HG02642 (cell line): ENCODE measurements around the gene P3H4.
A peak's percentile ranks its signal among the peaks of the same experiment; 100 is the strongest.
"Not testable (repeated sequence)": the region's sequence is repeated elsewhere in the genome, so short reads cannot be mapped to it uniquely, and the experiment has no call there.

Source experiments
- ATAC-seq: cut with Tn5 transposase; IDR thresholded peaks from one replicate; pipeline ENCODE4 v1.9.1; 2021; ENCODE audit warnings: mild to moderate bottlenecking; ENCODE audit not compliant: unreplicated experiment, poor library complexity

The P3H4 gene, protein sequence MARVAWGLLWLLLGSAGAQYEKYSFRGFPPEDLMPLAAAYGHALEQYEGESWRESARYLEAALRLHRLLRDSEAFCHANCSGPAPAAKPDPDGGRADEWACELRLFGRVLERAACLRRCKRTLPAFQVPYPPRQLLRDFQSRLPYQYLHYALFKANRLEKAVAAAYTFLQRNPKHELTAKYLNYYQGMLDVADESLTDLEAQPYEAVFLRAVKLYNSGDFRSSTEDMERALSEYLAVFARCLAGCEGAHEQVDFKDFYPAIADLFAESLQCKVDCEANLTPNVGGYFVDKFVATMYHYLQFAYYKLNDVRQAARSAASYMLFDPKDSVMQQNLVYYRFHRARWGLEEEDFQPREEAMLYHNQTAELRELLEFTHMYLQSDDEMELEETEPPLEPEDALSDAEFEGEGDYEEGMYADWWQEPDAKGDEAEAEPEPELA

DNA sequence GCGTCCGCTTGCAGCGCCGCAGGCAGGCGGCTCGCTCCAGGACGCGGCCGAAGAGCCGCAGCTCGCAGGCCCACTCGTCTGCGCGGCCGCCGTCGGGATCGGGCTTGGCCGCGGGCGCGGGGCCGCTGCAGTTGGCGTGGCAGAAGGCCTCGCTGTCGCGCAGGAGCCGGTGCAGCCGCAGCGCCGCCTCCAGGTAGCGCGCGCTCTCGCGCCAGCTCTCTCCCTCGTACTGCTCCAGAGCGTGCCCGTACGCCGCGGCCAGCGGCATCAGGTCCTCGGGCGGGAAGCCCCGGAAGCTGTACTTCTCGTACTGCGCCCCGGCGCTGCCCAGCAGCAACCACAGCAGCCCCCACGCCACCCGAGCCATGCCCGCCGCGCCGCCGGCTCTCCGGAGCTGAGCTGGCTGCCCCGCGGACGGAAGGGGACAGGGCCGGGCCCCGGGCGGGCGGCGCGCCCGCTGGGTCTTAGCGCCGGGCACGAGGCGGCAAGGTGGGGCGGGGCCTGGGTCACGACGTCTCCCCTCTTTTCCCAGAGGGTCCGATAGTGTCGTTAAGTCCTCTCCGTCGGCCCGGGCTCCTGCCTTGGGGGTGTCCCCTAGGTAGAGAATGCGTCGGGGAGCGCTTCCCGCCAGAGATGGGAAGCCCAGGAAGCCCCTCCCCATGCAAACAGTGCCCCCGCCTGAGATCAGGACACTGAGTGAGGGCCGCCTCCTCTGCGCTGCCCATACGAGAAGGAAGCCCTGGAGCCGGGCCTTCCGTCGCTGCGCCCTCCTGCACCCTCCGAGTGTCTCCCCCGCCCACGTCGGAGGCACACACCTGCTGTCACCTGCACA is at the start of gene P3H4:
P3H4 (minus strand) TSS at position 401 of the 832 bp plus-strand sequence; CDS start at position 367, 34 bp downstream.
- ATAC-seq: peak; percentile 68

DNA sequence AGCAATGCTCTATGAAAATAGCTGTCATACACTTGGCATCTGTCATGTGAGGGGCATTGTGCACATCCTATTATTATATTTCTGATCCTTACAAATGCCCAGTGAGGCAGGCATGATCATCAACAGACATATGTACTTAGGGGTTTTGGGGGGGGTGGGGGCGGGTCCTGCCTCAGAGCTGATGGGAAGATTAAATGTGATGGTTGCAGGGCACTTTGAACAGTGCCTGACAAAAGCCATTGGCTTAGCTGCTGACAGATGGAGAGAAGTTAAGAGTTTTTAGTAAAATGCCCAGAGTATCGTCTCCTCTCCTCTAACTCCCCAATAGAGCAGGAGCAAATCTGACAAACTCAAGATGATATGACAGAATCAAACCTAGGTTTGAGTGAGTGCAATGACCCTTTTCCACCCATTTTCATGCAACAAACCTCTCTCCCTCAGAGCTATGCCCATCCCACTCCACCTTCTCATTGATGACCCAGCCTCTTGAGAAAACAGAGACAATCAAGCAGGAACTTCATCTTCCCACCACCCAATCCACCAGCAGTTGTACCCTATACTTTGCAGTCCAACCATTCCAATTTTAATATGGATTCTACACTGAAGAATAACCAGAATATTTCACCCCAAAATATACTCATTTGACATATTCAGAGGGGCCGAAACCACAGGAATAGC is 48.6 kb upstream of the P3H4 start:
- ATAC-seq: no peak

DNA sequence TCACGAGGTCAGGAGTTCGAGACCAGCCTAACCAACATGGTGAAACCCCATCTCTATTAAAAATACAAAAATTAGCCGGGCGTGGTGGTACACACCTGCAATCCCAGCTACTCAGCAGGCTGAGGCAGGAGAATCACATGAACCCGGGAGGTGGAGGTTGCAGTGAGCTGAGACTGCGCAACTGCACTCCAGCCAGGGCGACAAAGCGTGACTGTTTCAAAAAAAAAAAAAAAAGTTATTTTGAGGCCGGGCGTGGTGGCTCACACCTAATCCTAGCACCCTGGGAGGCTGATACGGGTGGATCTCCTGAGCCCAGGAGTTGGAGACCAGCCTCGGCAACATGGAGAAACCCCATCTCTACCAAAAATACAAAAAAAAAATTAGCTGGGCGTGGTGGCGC is 39.6 kb upstream of the P3H4 start:
- ATAC-seq: not testable (repeated sequence)

DNA sequence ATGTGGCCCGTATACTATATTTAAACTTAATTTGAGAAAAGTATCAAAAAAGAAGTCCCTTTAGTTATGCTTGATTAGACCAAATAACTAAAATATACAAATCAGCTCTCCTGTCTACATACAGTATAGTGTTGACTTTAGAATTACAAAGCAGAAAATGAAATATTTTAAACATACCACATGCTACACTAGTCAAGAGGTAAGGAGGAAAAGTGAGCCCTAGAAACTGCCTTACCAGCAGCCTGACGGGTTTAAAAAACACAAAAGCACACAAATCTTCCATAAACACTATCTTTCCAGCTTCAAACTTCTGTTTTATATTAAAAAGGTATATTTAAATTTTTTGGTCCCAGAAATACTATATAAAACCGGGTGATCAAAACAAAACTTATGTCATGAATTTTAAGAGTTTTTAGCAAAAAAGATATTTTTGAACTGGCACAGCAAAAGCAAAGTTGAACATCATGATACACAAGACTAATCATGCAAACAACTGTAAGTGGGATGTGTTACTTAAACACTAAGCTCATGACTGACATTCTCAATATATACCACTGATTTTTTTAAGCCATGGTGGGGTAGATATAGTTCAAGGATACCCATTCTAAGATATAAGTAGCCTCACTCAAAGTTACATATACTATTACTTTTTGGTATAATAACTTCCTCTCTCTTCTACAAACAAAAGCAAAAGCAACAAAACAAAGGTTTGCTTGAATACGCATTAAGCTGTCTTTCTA is 37.7 kb upstream of the P3H4 start:
- no peak for ATAC-seq

DNA sequence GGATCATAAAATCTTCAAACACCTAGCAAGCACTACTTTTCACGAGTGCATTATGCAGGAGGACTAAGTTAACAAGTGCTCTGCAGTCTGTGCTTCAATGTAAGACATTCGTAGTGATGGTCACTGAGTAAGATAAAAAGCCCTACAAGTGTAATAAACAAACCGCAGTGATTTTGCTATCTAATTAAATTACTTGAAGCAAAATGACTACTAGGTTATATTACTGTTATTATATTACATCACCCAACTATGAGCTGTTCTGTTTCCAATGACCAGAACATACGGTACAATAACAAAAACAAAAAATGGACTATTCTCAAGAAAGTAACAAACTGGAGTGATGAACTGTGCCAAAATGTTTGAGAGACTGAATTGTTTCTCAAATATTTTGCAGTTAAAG is 37.0 kb upstream of the P3H4 start:
- no peak for ATAC-seq

DNA sequence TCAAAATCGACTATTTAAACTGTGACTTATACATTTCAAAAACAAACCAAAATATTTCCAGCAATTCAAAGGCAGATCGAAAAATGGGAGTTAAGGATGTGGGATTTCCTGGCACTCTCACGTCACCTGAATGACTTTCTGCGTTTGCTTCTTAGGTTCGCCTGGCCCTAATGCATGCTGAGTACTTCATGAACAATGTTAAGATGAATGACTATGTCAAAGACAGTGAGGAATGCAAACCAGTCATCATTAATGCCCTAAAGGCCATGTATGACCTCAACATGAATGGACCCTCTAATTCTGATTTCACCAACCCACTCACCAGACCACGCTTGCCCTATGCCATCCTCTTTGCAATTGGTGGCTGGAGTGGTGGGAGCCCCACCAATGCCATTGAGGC is 33.2 kb upstream of the P3H4 start:
- no peak for ATAC-seq

DNA sequence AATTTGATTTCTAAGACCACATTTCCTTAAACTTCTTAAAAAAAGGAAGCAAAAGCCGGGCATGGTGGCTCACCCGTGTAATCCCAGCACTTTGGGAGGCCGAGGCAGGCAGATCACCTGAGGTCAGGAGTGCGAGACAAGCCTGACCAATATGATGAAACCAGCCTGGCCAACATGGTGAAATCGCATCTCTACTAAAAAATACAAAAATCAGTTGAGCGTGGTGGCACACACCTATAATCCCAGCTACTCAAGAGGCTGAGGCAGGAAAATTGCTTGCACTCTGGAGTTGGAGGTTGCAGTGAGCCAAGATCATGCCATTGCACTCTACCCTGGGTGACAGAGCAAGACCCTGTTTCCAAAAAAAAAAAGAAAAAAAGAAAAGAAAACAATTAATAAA is 29.0 kb upstream of the P3H4 start:
- not testable (repeated sequence) for ATAC-seq

DNA sequence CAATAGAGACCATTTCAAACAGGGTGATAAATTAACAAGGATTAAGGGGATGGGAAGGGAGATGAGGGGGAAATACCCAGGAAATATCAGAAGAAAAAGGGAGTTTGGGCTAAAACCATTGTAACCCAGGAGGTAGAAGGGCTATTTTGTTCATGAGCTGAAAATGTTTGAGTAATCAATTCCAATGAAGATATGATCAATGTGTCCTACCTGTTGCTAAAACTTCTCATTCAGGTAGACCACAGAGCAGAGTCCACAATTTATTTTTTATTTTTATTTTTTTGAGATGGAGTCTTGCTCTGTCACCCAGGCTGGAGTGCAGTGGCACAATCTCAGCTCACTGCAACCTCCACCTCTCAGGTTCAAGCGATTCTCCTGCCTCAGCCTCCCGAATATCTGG is 27.7 kb upstream of the P3H4 start:
- ATAC-seq: not testable (repeated sequence)

DNA sequence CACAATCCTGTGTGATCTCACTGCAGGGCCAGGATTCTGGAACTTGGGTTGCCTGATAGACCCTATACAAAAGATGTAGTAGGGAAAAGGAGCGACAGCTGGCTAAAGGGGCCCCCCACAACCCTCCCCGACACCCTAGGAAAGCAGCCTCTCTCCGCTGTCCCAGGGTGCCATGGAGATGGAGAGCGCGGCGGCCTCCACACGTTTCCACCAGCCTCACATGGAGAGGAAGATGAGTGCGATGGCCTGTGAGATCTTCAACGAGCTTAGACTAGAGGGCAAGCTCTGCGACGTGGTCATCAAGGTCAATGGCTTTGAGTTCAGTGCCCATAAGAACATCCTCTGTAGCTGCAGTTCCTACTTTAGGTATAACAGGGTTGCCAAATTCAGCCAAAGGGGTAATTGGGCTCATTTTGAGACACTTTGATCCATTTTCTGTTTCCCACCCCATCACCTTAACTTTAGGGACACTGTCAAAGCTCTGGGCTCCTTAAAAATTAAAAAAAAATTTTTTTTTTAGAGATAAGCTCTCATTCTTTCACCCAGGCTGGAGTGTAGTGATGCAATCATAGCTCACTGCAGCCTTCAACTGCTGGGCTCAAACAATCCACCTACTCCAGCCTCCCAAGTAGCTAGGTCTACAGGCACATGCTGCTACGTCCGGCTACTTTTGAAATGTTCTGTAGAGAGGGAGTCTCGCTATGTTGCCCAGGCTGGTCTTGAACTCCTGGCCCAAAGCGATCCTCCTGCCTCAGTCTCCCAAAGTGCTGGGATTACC is 26.2 kb upstream of the P3H4 start, which contains the start of gene KLHL10:
KLHL10 (plus strand) TSS at position 65 of the 778 bp plus-strand sequence; CDS start at position 173, 108 bp downstream.
- ATAC-seq: no peak

DNA sequence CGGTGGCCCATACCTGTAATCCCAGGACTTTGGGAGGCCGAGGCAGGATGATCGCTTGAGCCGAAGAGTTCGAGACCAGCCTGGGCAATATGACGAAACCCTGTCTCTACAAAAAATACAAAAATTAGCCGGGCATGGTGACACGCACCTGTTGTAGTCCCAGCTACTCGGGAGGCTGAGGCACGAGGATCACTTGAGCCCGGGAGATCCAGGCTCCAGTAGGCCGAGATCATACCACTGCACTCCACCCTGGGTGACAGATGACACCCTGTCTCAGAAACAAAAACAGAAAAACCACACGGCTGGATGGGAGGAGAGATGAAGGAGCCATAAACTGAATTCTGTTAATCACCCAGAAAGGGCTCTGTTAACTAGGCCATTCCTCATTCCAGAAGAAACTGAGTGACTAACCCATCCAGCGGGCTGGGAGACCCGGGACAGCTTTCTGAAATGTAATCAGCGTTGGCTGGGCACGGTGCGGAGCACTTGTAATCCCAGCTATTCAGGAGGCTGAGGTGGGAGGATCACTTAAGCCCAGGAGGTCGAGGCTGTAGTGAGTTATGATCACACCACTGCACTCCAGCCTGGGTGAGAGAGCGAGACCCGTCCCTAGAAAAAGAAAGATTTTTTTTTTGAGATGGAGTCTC is 24.9 kb upstream of the P3H4 start:
- ATAC-seq: no peak

DNA sequence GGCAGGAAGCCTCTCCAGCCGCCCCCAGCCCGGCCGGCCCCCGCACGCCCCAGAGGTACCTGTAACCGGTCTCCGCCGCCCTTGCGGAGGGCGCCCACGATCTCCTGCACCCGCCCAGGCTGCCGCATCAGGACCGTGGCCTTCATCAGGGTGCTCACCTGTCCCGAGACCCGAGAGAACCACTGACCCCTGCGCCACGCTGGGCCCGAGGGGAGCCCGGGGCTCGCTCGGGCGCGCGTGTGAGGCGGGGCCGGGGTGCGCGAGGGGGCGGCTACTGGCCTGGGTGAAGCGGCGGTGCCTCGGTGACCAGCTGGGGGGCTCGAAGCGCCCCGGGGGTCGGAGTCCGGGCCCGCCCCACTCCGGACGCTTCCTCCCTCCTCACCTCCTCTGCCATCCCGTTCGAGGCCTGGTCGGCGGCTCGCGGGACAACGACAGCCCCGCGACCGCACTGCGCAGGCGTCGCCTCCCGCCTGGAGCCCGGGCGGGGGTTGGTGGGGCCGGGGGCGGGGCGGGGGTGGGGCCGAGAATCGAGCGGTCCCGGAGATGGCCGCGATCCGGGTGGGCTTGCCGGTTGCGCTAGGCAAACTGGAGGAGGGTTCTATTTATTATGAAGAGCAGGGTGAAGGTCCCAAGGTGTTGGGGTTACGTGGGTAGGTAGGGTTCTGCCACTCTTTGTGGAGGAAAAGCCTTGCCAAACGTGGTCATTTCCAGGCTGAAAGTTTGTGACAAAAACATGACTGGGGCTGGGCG is 24.2 kb upstream of the P3H4 start, which contains the start of gene NT5C3B:
NT5C3B (minus strand) TSS at position 433 of the 750 bp plus-strand sequence; CDS start at position 394, 39 bp downstream.
- peak; percentile 73 for ATAC-seq

DNA sequence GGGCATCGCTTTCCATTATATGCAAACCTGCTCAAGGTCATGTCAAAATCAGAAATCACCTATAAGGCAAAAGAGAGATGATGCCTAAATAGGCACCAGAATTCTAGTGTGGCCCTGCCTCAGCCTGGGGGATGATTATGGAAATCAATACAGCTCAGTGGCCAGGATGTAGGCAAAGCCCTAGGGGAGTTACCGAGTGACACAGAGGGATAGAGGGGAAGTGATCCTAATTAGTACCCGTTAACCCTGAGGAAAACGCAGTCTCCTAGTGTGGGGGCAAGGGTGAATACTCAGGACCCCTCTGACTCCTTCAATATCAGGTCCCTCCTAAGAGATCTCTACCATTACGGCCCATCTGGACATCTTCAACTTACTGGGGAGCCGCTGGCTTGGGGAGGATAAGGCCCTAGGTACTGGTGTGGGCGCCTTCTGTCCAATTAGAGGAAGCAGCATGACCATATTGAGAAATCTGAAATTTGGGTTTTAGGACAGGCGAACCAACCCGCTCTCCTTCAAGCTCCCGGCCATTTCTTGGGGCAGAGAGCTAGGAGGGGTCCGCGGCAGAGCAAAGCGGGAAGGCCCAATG is 23.6 kb upstream of the P3H4 start:
- ATAC-seq: peak; percentile 28

DNA sequence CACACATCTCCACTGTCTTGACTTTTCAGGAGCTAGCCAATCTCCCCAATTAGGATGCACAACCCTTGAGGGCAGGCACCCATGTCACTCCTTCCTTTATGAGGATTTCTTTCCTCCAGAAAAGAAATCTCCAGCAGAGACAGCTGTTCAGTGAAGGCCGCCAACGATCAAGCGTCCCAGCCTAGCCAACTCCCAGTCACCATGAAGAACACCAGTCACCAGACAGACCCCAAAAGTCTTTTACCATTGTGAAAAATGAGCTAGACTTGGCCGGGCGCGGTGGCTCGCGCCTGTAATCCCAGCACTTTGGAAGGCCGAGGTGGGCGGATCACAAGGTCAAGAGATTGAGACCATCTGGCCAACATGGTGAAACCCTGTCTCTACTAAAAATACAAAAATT is 18.2 kb upstream of the P3H4 start:
- not testable (repeated sequence) for ATAC-seq

DNA sequence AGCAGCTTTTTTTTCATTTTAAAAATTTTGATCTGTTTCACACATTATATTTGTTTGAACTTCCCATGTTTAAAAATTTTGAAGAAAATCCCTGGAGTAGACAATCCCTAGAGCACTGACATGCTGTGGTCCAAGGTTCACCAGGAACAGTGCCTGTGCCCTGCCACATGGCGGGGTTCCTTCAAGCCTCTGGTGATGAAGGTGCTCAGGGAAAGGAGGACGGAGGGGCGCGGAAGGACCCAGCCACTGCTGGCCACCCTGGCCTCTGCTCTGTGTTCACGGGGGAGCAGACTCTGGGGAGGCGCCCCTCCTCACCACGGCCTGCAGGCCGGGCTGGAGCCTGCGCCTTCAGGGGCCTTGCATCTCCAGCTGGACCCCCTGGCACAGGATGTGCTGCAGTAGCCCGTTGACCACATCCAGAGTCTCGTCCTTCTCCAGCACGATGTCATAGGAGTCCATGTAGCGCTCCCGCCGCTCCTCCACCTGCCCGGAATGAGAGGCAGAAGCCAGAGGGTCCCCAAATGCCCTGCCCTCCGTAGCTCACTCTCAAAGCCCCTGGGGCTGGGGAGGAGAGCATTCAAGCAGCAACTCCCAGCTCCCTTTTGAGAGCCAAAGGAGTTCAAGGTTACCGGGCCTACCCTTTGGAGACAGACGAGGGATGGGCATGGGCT is 13.6 kb upstream of the P3H4 start:
- no peak for ATAC-seq

DNA sequence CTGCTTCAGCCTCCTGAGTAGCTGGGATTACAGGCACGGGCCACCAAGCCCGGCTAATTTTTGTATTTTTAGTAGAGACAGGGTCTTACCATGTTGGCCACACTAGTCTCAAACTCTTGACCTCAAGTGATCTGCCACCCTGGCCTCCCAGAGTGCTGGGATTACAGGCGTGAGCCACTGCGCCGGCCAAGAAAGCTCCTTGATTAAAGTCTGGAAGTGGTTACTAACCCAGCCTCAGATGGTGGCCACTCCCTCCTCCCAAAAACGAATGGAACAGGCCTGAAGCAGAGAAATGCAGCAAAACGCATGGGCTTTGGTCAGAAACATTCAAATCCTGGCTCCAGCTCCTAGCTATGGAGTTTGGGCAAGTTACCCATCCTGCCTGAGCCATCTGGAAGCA is 12.3 kb upstream of the P3H4 start:
- no peak for ATAC-seq

DNA sequence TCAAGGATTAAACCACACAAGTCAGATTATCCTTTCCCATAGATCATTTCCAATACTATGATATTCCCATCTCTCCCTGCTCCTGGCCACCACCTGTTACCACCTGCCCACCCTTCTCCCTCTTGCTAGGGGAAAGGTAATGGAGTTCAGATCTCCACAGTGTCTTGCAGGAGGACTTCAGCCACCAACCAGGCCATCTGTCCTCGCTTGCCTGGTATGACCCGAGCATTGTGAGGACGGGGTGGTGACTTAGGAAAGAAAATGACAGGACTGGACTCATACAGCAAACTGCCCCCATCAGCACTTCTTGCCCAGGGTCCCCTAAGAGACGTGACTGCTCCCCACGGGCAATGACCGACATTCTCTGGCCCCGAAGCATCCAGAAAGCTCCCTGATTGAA is 11.8 kb upstream of the P3H4 start:
- ATAC-seq: no peak

DNA sequence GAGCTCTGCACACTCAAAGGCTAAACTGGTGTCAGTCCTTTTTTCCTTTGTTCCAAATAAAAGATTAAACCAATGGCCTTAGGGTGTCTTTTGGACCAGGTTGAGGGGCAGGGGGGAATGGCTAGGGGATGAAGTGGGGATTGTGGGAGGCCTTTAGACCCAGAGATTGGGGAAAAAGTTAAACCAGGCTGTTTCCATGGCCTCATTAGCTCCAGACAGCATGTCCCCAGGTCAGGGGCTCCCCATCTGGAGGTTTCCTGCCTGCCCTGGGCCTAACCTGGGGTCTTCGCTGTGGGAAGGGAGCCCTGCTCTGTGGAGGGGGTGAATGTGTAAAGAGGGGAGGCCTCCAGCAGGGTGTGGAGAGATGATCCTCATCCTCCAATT is 11.4 kb upstream of the P3H4 start:
- no peak for ATAC-seq
